CD14-positive monocyte (primary cell): ENCODE measurements around the gene TSNAX. TPM values are rescaled to one million over a fixed set of nuclear protein-coding genes. Genes with fewer than 3 reads are reported as not detected.
A peak's percentile ranks its signal among the peaks of the same experiment; 100 is the strongest.

Experiments used
- DNase-seq, 3 donors: peaks; one replicate each; pipeline ENCODE4 v3.0.0-alpha.2; 2011 to 2022
- H2AFZ ChIP-seq: 2 replicates; pipeline ENCODE4 v1.6.0; 2012; ENCODE audit warnings: mild to moderate bottlenecking, low read depth, low read length, inconsistent platforms; ENCODE audit not compliant: insufficient read depth, poor library complexity, severe bottlenecking
- H3K27ac ChIP-seq, 2 donors: 1 replicate in 1 of 2; 2 replicates in 1 of 2; pipeline ENCODE4 v1.5.1; 2012 to 2013; ENCODE audit warnings: low read length in 2 of 2, control low read depth in 1 of 2, inconsistent platforms in 1 of 2, low read depth in 1 of 2, mild to moderate bottlenecking in 1 of 2
- H3K27me3 ChIP-seq, 2 donors: one replicate each; pipeline versions ENCODE4 v1.6.0 to v1.6.1; 2011 to 2013; ENCODE audit warnings: low read length in 2 of 2; ENCODE audit not compliant: control insufficient read depth in 2 of 2, insufficient read depth in 2 of 2
- H3K36me3 ChIP-seq, 2 donors: replicated peaks in 1 of 2; 1 replicate in 1 of 2; 2 replicates in 1 of 2; pipeline versions ENCODE4 v1.5.1 to v1.6.1; 2012 to 2013; ENCODE audit warnings: low read length in 2 of 2, control low read depth in 1 of 2, inconsistent platforms in 1 of 2, mild to moderate bottlenecking in 1 of 2; ENCODE audit not compliant: insufficient read depth in 2 of 2, control insufficient read depth in 1 of 2
- H3K4me1 ChIP-seq, 2 donors: 1 replicate in 1 of 2; 2 replicates in 1 of 2; pipeline versions ENCODE4 v1.5.1 to v1.6.1; 2012 to 2013; ENCODE audit warnings: low read length in 2 of 2, control low read depth in 1 of 2, inconsistent platforms in 1 of 2, mild to moderate bottlenecking in 1 of 2, moderate library complexity in 1 of 2; ENCODE audit not compliant: insufficient read depth in 2 of 2, control insufficient read depth in 1 of 2
- H3K4me2 ChIP-seq: replicated peaks from 2 replicates; pipeline ENCODE3; 2012; ENCODE audit warnings: low read length, moderate library complexity, mild to moderate bottlenecking; ENCODE audit not compliant: poor library complexity, severe bottlenecking; ENCODE audit errors: extremely low read depth
- H3K4me3 ChIP-seq, 3 experiments: fragments of 200-600 bp in 1 of 3; sonication (generic) in 1 of 3; replicated peaks in 1 of 3; 1 replicate in 2 of 3; 2 replicates in 1 of 3; pipeline ENCODE4 v1.5.1; 2011 to 2013; ENCODE audit warnings: low read length in 3 of 3, mild to moderate bottlenecking in 3 of 3, control low read depth in 2 of 3, low read depth in 2 of 3, inconsistent platforms in 1 of 3, moderate library complexity in 1 of 3
- H3K79me2 ChIP-seq: 2 replicates; pipeline ENCODE4 v1.6.0; 2012; ENCODE audit warnings: mild to moderate bottlenecking, control low read depth, inconsistent platforms, low read length, moderate library complexity; ENCODE audit not compliant: insufficient read depth
- H3K9ac ChIP-seq: 2 replicates; pipeline ENCODE4 v1.6.0; 2017; ENCODE audit warnings: low read length, mild to moderate bottlenecking; ENCODE audit not compliant: insufficient read depth, poor library complexity, severe bottlenecking
- H3K9me3 ChIP-seq, 2 donors: replicated peaks in 1 of 2; 1 replicate in 1 of 2; 2 replicates in 1 of 2; pipeline versions ENCODE4 v1.5.1 to v1.6.1; 2012 to 2013; ENCODE audit warnings: low read length in 2 of 2, control low read depth in 1 of 2; ENCODE audit not compliant: control insufficient read depth in 1 of 2, insufficient read depth in 1 of 2
- H4K20me1 ChIP-seq: 2 replicates; pipeline ENCODE4 v1.6.0; 2012; ENCODE audit warnings: mild to moderate bottlenecking, low read length, control low read depth, moderate library complexity; ENCODE audit not compliant: insufficient read depth
- H3K27ac Mint-ChIP-seq, 7 donors: one replicate each; pipeline ENCODE4 v1.8.0; 2020; ENCODE audit warnings: mild to moderate bottlenecking in 7 of 7, mixed read lengths in 7 of 7, moderate library complexity in 6 of 7, inconsistent platforms in 2 of 7
- H3K27me3 Mint-ChIP-seq, 3 donors: one replicate each; pipeline ENCODE4 v1.8.0; 2021 to 2022; ENCODE audit warnings: low read depth in 3 of 3, mild to moderate bottlenecking in 3 of 3, mixed read lengths in 3 of 3, moderate library complexity in 3 of 3, inconsistent platforms in 1 of 3
- H3K36me3 Mint-ChIP-seq, 2 donors: one replicate each; pipeline ENCODE4 v1.8.0; 2020; ENCODE audit warnings: mixed read lengths in 2 of 2, inconsistent platforms in 1 of 2, mild to moderate bottlenecking in 1 of 2
- H3K4me1 Mint-ChIP-seq: one replicate; pipeline ENCODE4 v1.8.0; 2020; ENCODE audit warnings: mild to moderate bottlenecking, mixed read lengths
- H3K4me3 Mint-ChIP-seq, 2 donors: one replicate each; pipeline ENCODE4 v1.8.0; 2020; ENCODE audit warnings: mild to moderate bottlenecking in 2 of 2, mixed read lengths in 2 of 2, moderate library complexity in 1 of 2
- H3K9me3 Mint-ChIP-seq, 7 donors: one replicate each; pipeline ENCODE4 v1.8.0; 2020 to 2022; ENCODE audit warnings: mixed read lengths in 7 of 7, mild to moderate bottlenecking in 6 of 7, moderate library complexity in 6 of 7, inconsistent platforms in 2 of 7
- CTCF ChIP-seq: fragments of 200-600 bp; IDR thresholded peaks from one replicate; pipeline ENCODE4 v1.8.0; 2022; ENCODE audit warnings: antibody characterized with exemption, mild to moderate bottlenecking
- WGBS: methylation state at CpG from one replicate; pipeline ENCODE4 v1.1.5; 2013; ENCODE audit warnings: missing lambda C conversion rate; ENCODE audit not compliant: insufficient coverage; 5-methylcytosine and 5-hydroxymethylcytosine counted together
- intact Hi-C, 2 donors: fragments of 100-400 bp; cut with micrococcal nuclease; formaldehyde crosslinking; loops; one replicate each; pipeline versions ENCODE4 v1.15.0 to v1.15.1; 2023
- polyA plus RNA-seq, 3 donors: library from polyadenylated mRNA; depleted of rRNA in 1 of 3; unstranded in 2 of 3; stranded (reverse) in 1 of 3; fragments of 300-500 nt in 2 of 3; fragments of >200 nt in 1 of 3; fragmentation: Illumina TruSeq in 2 of 3; gene quantifications; 1 replicate in 2 of 3; 2 replicates in 1 of 3; pipeline ENCODE4 v1.2.3, GENCODE V29; 2012 to 2021

Gene TSNAX
- polyA plus RNA-seq, 3 donors, result 15.6 to 86.9 (median 82.0) TPM

GRCh38 chr1:231540847-231541246 lies 12.4 kb downstream of the TSNAX start:
- no peaks in the 10 kb centered on the region for H3K27me3 Mint-ChIP-seq

GRCh38 chr1:231541842-231542241 lies 13.4 kb downstream of the TSNAX start:
- Histone ChIP-seq H3K27ac (no peak overlapping the region), H4K20me1 (peaks cover 87% of the 10 kb centered on the region), H3K27me3 (no peaks in the 10 kb centered on the region), H2AFZ (no peak overlapping the region), H3K4me1 (no peaks in the 10 kb centered on the region), H3K9me3 (peaks cover 0 to 10% of the 10 kb centered on the region in 2 donors), H3K4me3 (no peak overlapping the region), H3K9ac (no peak overlapping the region), H3K79me2 (peaks cover 61% of the 10 kb centered on the region), H3K36me3 (peaks cover 61 to 100% of the 10 kb centered on the region in 2 donors), H3K4me2 (no peak overlapping the region)
- Mint-ChIP-seq H3K4me3 (no peak overlapping the region), H3K4me1 (no peaks in the 10 kb centered on the region), H3K36me3 (peaks cover 71 to 78% of the 10 kb centered on the region in 2 donors), H3K27me3 (no peaks in the 10 kb centered on the region), H3K27ac (peak overlapping the region in 5 of 7 donors; percentile 8 to 82 (median 40)), H3K9me3 (peaks cover 0 to 7% (median 6%) of the 10 kb centered on the region in 7 donors)
- TF ChIP-seq CTCF, result no peak
- intact Hi-C loops, result no loop called here
- no CpG with 5 or more reads among the region's 2 CpGs for WGBS
- no peak for DNase-seq

More at GRCh38 chr1:231540847-231541246, 12.4 kb downstream of the TSNAX start:
- H3K9me3 Mint-ChIP-seq, result peaks cover 0 to 7% (median 6%) of the 10 kb centered on the region in 7 donors
- H3K27ac ChIP-seq, result no peak overlapping the region
- H3K4me2 ChIP-seq, result no peak overlapping the region
- peaks cover 0 to 2% of the 10 kb centered on the region in 2 donors for H3K4me1 ChIP-seq
- intact Hi-C loops, result no loop called here
- H3K36me3 ChIP-seq, result peaks cover 63 to 100% of the 10 kb centered on the region in 2 donors
- H3K4me1 Mint-ChIP-seq, result peaks cover 2% of the 10 kb centered on the region
- peaks cover 74 to 79% of the 10 kb centered on the region in 2 donors for H3K36me3 Mint-ChIP-seq
- peaks cover 87% of the 10 kb centered on the region for H4K20me1 ChIP-seq
- peaks cover 0 to 10% of the 10 kb centered on the region in 2 donors for H3K9me3 ChIP-seq
- H3K4me3 ChIP-seq, result no peak overlapping the region
- H3K4me3 Mint-ChIP-seq, result no peak overlapping the region
- no peak for DNase-seq
- WGBS, result no CpG with 5 or more reads among the region's 3 CpGs
- peaks cover 62% of the 10 kb centered on the region for H3K79me2 ChIP-seq
- TF ChIP-seq CTCF, result no peak
- H3K27me3 ChIP-seq, result no peaks in the 10 kb centered on the region
- H3K27ac Mint-ChIP-seq, result no peak overlapping the region
- no peak overlapping the region for H2AFZ ChIP-seq
- no peak overlapping the region for H3K9ac ChIP-seq
